Measurements from ENCODE around the gene XYLT1. TPM values are rescaled to one million over a fixed set of nuclear protein-coding genes. Genes with fewer than 3 reads are reported as not detected.

XYLT1 gene
- polyA plus RNA-seq, 1 donor from 2014 or later: 3.3 TPM

DNA sequence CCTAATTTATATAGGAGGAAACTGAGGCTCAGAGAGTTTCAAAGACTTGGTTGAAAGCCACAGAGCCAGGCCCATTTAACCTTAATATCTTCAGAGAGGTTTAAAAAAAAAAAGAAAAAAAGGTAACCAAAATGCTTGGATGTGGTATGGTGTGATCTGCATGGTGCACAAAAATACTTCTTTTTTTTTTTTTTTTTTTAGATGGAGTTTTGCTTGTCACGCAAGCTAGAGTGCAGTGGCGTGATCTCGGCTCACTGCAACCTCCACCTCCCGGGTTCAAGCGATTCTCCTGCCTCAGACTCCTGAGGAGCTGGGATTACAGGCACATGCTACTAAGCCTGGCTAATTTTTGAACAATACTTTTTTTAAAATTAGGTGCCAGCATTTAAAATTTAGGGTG is 101.8 kb downstream of the XYLT1 start:
- no peak overlapping the region for H2AFZ ChIP-seq (ENCODE audit: low read depth, low read length)
- H4K20me1 ChIP-seq (ENCODE audit: insufficient read depth): no peaks in the 10 kb centered on the region
- no peak overlapping the region for H3K4me3 ChIP-seq (ENCODE audit: low read length)
- H3K79me2 ChIP-seq (replicated peaks; ENCODE audit: insufficient read depth, low read length): peaks cover 4% of the 10 kb centered on the region
- no peaks in the 10 kb centered on the region for H3F3A ChIP-seq (ENCODE audit: insufficient read depth, low read length, poor library complexity, severe bottlenecking)
- H3K27me3 ChIP-seq (ENCODE audit: insufficient read depth, low read depth, low read length): no peaks in the 10 kb centered on the region
- no peaks in the 10 kb centered on the region for H3K36me3 ChIP-seq (ENCODE audit: insufficient read depth, low read length)
- H3K9me3 ChIP-seq (ENCODE audit: low read length): no peaks in the 10 kb centered on the region
- no peak overlapping the region for H3K9ac ChIP-seq (ENCODE audit: low read length)
- TF ChIP-seq, protein P1, sequence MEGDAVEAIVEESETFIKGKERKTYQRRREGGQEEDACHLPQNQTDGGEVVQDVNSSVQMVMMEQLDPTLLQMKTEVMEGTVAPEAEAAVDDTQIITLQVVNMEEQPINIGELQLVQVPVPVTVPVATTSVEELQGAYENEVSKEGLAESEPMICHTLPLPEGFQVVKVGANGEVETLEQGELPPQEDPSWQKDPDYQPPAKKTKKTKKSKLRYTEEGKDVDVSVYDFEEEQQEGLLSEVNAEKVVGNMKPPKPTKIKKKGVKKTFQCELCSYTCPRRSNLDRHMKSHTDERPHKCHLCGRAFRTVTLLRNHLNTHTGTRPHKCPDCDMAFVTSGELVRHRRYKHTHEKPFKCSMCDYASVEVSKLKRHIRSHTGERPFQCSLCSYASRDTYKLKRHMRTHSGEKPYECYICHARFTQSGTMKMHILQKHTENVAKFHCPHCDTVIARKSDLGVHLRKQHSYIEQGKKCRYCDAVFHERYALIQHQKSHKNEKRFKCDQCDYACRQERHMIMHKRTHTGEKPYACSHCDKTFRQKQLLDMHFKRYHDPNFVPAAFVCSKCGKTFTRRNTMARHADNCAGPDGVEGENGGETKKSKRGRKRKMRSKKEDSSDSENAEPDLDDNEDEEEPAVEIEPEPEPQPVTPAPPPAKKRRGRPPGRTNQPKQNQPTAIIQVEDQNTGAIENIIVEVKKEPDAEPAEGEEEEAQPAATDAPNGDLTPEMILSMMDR (IDR thresholded peaks at IDR 0.05; ENCODE audit: poor library complexity, severe bottlenecking): no peak
- TF ChIP-seq RAD21 (conservative IDR thresholded peaks at IDR 0.05) (no peak), POLR2AphosphoS5 (IDR thresholded peaks at IDR 0.05) (no peak), EZH2 (IDR thresholded peaks at IDR 0.05; ENCODE audit: borderline replicate concordance, insufficient read depth, low read length, poor library complexity, severe bottlenecking) (no peak), EP300 (conservative IDR thresholded peaks at IDR 0.05; ENCODE audit: poor library complexity, severe bottlenecking) (no peak), TAF1 (IDR thresholded peaks at IDR 0.05; ENCODE audit: low read depth) (no peak), MXI1 (conservative IDR thresholded peaks at IDR 0.05; ENCODE audit: poor library complexity, severe bottlenecking) (no peak), SMC3 (conservative IDR thresholded peaks at IDR 0.05; ENCODE audit: poor library complexity) (no peak)
- TF ChIP-seq, protein P2, sequence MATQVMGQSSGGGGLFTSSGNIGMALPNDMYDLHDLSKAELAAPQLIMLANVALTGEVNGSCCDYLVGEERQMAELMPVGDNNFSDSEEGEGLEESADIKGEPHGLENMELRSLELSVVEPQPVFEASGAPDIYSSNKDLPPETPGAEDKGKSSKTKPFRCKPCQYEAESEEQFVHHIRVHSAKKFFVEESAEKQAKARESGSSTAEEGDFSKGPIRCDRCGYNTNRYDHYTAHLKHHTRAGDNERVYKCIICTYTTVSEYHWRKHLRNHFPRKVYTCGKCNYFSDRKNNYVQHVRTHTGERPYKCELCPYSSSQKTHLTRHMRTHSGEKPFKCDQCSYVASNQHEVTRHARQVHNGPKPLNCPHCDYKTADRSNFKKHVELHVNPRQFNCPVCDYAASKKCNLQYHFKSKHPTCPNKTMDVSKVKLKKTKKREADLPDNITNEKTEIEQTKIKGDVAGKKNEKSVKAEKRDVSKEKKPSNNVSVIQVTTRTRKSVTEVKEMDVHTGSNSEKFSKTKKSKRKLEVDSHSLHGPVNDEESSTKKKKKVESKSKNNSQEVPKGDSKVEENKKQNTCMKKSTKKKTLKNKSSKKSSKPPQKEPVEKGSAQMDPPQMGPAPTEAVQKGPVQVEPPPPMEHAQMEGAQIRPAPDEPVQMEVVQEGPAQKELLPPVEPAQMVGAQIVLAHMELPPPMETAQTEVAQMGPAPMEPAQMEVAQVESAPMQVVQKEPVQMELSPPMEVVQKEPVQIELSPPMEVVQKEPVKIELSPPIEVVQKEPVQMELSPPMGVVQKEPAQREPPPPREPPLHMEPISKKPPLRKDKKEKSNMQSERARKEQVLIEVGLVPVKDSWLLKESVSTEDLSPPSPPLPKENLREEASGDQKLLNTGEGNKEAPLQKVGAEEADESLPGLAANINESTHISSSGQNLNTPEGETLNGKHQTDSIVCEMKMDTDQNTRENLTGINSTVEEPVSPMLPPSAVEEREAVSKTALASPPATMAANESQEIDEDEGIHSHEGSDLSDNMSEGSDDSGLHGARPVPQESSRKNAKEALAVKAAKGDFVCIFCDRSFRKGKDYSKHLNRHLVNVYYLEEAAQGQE (IDR thresholded peaks at IDR 0.05; ENCODE audit: borderline replicate concordance): no peak
- no peak overlapping the region for H3K4me2 ChIP-seq (ENCODE audit: low read length)
- no peak overlapping the region for H3K27ac ChIP-seq (ENCODE audit: low read length)
- no peaks in the 10 kb centered on the region for H3K9me2 ChIP-seq (ENCODE audit: insufficient read depth, low read length)

DNA sequence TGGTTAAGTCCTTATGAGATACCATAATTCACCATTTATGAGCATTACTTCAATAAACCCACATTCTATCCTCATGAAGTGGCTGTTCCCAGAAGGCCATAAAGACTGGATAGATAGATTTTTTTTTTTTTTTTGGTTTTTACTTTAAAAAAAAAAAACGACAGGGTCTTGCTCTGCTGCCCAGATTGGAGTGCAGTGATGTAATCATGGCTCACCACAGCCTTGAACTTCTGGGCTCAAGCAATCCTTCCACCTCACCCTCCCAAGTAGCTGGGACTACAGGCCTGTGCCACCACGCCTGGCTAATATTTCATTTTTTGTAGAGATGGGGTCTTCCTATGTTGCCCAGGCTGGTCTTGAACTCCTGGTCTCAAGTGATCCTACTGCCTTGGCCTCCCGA is 102.3 kb downstream of the XYLT1 start:
- Histone ChIP-seq H3K27me3 (ENCODE audit: insufficient read depth, low read depth, low read length) (no peaks in the 10 kb centered on the region), H2AFZ (ENCODE audit: low read depth, low read length) (no peak overlapping the region), H3F3A (ENCODE audit: insufficient read depth, low read length, poor library complexity, severe bottlenecking) (no peaks in the 10 kb centered on the region), H3K9me2 (ENCODE audit: insufficient read depth, low read length) (no peaks in the 10 kb centered on the region), H3K4me2 (ENCODE audit: low read length) (no peak overlapping the region), H4K20me1 (ENCODE audit: insufficient read depth) (no peaks in the 10 kb centered on the region), H3K27ac (ENCODE audit: low read length) (no peak overlapping the region), H3K9ac (ENCODE audit: low read length) (no peak overlapping the region), H3K36me3 (ENCODE audit: insufficient read depth, low read length) (no peaks in the 10 kb centered on the region), H3K9me3 (ENCODE audit: low read length) (no peaks in the 10 kb centered on the region), H3K4me3 (ENCODE audit: low read length) (no peak overlapping the region), H3K79me2 (replicated peaks; ENCODE audit: insufficient read depth, low read length) (peaks cover 4% of the 10 kb centered on the region)
- TF ChIP-seq SMC3 (conservative IDR thresholded peaks at IDR 0.05; ENCODE audit: poor library complexity) (no peak), MXI1 (conservative IDR thresholded peaks at IDR 0.05; ENCODE audit: poor library complexity, severe bottlenecking) (no peak), EZH2 (IDR thresholded peaks at IDR 0.05; ENCODE audit: borderline replicate concordance, insufficient read depth, low read length, poor library complexity, severe bottlenecking) (no peak), POLR2AphosphoS5 (IDR thresholded peaks at IDR 0.05) (no peak), TAF1 (IDR thresholded peaks at IDR 0.05; ENCODE audit: low read depth) (no peak), EP300 (conservative IDR thresholded peaks at IDR 0.05; ENCODE audit: poor library complexity, severe bottlenecking) (no peak)
